ENCODE data around the gene MYO1D.

GRCh38 chr17:32777922-32778321 is 99.0 kb downstream of the MYO1D start:
- TF ChIP-seq CTCF (IDR thresholded peaks at IDR 0.05) = no peak
- no peak for TF ChIP-seq POLR2A (IDR thresholded peaks at IDR 0.05)
